ENCODE measurements around the gene TCN1.

DNA sequence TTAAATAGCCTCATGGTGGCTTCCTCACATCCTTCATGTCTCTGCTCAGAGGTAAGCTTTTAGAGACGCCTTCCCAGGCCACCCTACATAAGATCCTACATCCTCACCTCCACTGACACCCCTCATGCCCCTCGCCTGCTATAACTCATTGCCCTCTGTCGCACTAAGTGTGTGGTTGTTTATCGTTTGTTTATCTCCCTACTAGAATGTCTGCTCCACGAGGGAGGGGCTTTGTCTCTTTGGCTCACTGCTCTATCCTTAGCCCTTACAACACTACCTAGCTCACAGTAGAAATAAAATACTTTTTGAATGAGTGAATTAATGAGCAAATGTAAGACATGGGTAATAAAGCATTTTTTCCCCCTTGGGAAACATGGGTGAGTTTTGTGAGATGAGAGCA is 19.7 kb downstream of the TCN1 start:
- no peak for TF ChIP-seq CTCF (IDR thresholded peaks at IDR 0.05; ENCODE audit: borderline replicate concordance, extremely low read depth, low read length, poor library complexity, severe bottlenecking)
- no peak for TF ChIP-seq EZH2 (IDR thresholded peaks at IDR 0.05; ENCODE audit: borderline replicate concordance, low read depth, low read length, severe bottlenecking)

Measured in DND-41 (cell line).